ENCODE data around the gene KLHL11.
"Not testable (repeated sequence)": the region's sequence is repeated elsewhere in the genome, so short reads cannot be mapped to it uniquely, and the experiment has no call there.

KLHL11 gene

GRCh38 chr17:41869426-41869825 lies 4.2 kb upstream of the KLHL11 start:
- DNase-seq (ENCODE audit: low spot score) = no peak
- no peak for TF ChIP-seq CTCF (IDR thresholded peaks at IDR 0.05; ENCODE audit: extremely low read depth, missing control alignments)

- no peak for DNase-seq (ENCODE audit: low spot score)
- TF ChIP-seq CTCF (IDR thresholded peaks at IDR 0.05; ENCODE audit: extremely low read depth, missing control alignments) = no peak
Observed at GRCh38 chr17:41868568-41868967, 3.3 kb upstream of the KLHL11 start.

GRCh38 chr17:41865596-41865893 lies 322 bp upstream of the KLHL11 start:
- no peak for TF ChIP-seq CTCF (IDR thresholded peaks at IDR 0.05; ENCODE audit: extremely low read depth, missing control alignments)

GRCh38 chr17:41864498-41864835 lies 756 bp downstream of the KLHL11 start:
- TF ChIP-seq CTCF (IDR thresholded peaks at IDR 0.05; ENCODE audit: extremely low read depth, missing control alignments) = no peak
- no peak for DNase-seq (ENCODE audit: low spot score)

More at GRCh38 chr17:41865596-41865893, 322 bp upstream of the KLHL11 start:
- no peak for DNase-seq (ENCODE audit: low spot score)

- no peak for DNase-seq (ENCODE audit: low spot score)
- no peak for TF ChIP-seq CTCF (IDR thresholded peaks at IDR 0.05; ENCODE audit: extremely low read depth, missing control alignments)
Observed at GRCh38 chr17:41863074-41863848, 2.0 kb downstream of the KLHL11 start.

- no peak for TF ChIP-seq CTCF (IDR thresholded peaks at IDR 0.05; ENCODE audit: extremely low read depth, missing control alignments)
- no peak for DNase-seq (ENCODE audit: low spot score)
Observed at GRCh38 chr17:41860254-41860931, 4.8 kb downstream of the KLHL11 start.

GRCh38 chr17:41851382-41851781 lies 13.8 kb downstream of the KLHL11 start:
- DNase-seq (ENCODE audit: low spot score) = not testable (repeated sequence)
